Astrocyte of the hippocampus (primary cell): Measurements from ENCODE around the gene GAREM2.
A peak's percentile ranks its signal among the peaks of the same experiment; 100 is the strongest.

Source experiments
- DNase-seq: peaks from one replicate; pipeline ENCODE4 v3.0.0; 2011; ENCODE audit warnings: low read depth, low spot score

Gene GAREM2

GRCh38 chr2:26169681-26170414 is 3.0 kb upstream of the GAREM2 start:
- no peak for DNase-seq

GRCh38 chr2:26170795-26171194 is 2.1 kb upstream of the GAREM2 start:
- DNase-seq, result no peak

- no peak for DNase-seq
Observed at GRCh38 chr2:26172189-26172870, 558 bp upstream of the GAREM2 start.

- no peak for DNase-seq
Observed at GRCh38 chr2:26173776-26174482, 1.0 kb downstream of the GAREM2 start.

GRCh38 chr2:26174691-26175465 is 2.0 kb downstream of the GAREM2 start:
- DNase-seq, result no peak

- no peak for DNase-seq
Observed at GRCh38 chr2:26175466-26176278, 2.8 kb downstream of the GAREM2 start.

- DNase-seq, result no peak
Observed at GRCh38 chr2:26176279-26176615, 3.4 kb downstream of the GAREM2 start.

- DNase-seq, result no peak
Observed at GRCh38 chr2:26177122-26177521, 4.2 kb downstream of the GAREM2 start.

GRCh38 chr2:26178246-26178645 is 5.4 kb downstream of the GAREM2 start:
- DNase-seq, result no peak

- DNase-seq, result peak; percentile 49
Observed at GRCh38 chr2:26178746-26179436, 6.0 kb downstream of the GAREM2 start.

GRCh38 chr2:26179446-26179913 is 6.6 kb downstream of the GAREM2 start:
- DNase-seq, result no peak

GRCh38 chr2:26182441-26182840 is 9.6 kb downstream of the GAREM2 start:
- no peak for DNase-seq

GRCh38 chr2:26182887-26183630 is 10.2 kb downstream of the GAREM2 start:
- no peak for DNase-seq

GRCh38 chr2:26184121-26184520 is 11.2 kb downstream of the GAREM2 start:
- peak; percentile 75 for DNase-seq

GRCh38 chr2:26184555-26185303 is 11.8 kb downstream of the GAREM2 start:
- DNase-seq, result peak; percentile 82

- DNase-seq, result no peak
Observed at GRCh38 chr2:26185304-26185928, 12.5 kb downstream of the GAREM2 start.

GRCh38 chr2:26185954-26186770 is 13.3 kb downstream of the GAREM2 start:
- DNase-seq, result no peak

GRCh38 chr2:26187114-26187513 is 14.2 kb downstream of the GAREM2 start:
- no peak for DNase-seq
